HL-60 (cell line): ENCODE measurements around the gene DEFB132.
A peak's percentile ranks its signal among the peaks of the same experiment; 100 is the strongest.
"Not testable (repeated sequence)": the region's sequence is repeated elsewhere in the genome, so short reads cannot be mapped to it uniquely, and the experiment has no call there.

ENCODE experiments used
- DNase-seq, 2 experiments: peaks; one replicate each; pipeline ENCODE4 v3.0.0-alpha.2; 2010 to 2020; ENCODE audit warnings: low read depth in 1 of 2, low spot score in 1 of 2
- H3K27ac ChIP-seq: fragments of 250-450 bp; sonication (Bioruptor Pico); replicated peaks from 2 replicates; pipeline ENCODE4 v1.5.1; 2020; ENCODE audit warnings: mild to moderate bottlenecking, moderate library complexity
- H3K27me3 ChIP-seq: fragments of 250-450 bp; sonication (Bioruptor Pico); 2 replicates; pipeline ENCODE4 v1.5.1; 2021; ENCODE audit warnings: mild to moderate bottlenecking, moderate library complexity; ENCODE audit not compliant: insufficient read depth, poor library complexity, severe bottlenecking
- H3K4me3 ChIP-seq: replicated peaks from 2 replicates; pipeline ENCODE4 v1.5.1; 2011; ENCODE audit warnings: mild to moderate bottlenecking, control low read depth, low read length; ENCODE audit not compliant: insufficient read depth
- GABPA ChIP-seq: IDR thresholded peaks from 2 replicates; pipeline ENCODE4 v1.6.1; 2012; ENCODE audit warnings: low read depth
- POLR2AphosphoS5 ChIP-seq: IDR thresholded peaks from 2 replicates; pipeline ENCODE4 v1.6.1; 2012; ENCODE audit warnings: low read depth
- SPI1 ChIP-seq: IDR thresholded peaks from 2 replicates; pipeline ENCODE4 v1.6.1; 2012; ENCODE audit warnings: low read depth, mild to moderate bottlenecking, borderline replicate concordance
- TF ChIP-seq, protein P1 (sequence below): IDR thresholded peaks from one replicate; pipeline ENCODE4 v1.5.1; 2011; ENCODE audit warnings: low read length, control low read depth, inconsistent platforms; ENCODE audit not compliant: insufficient read depth
- TF ChIP-seq, protein P2 (sequence below): IDR thresholded peaks from 2 replicates; pipeline ENCODE4 v1.6.1; 2012; ENCODE audit warnings: low read depth; ENCODE audit not compliant: insufficient replicate concordance

The DEFB132 gene

DNA sequence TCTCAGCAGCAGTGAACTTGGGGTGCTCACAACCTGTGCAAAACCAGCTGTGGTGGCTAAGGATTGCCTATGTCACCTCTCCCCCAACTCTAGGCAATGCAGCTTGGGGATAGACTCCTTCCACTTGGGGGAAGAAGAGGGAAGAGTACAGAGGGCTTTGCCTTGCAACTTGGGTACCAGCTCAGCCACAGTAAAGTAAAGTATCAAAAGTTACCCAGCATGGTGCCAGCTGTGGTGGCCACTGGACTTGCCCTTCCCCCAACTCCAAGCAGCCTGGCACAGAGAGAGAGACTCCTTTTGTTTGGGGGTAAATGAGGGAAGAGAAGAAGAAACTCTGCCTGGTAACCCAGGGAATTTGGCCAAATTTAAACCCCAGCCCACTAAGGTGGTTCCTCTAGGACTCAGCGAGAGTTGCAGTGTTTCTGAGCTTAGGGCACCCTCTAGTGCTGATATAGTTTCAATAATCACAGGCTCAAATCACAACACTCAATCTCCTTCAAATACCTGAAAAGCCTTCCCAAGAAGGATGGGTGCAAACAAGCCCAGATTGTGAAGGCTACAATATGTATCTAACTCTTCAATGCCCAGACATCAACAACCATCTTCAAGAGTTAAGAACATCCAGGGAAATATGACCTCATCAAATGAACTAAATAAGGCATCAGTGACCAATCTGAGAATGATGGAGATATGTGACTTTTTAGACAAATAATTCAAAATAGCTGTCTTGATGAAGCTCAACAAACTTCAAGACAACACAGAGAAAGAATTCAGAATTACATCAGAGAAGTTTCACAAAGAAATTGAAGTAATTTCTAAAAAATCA, 38.0 kb upstream of the DEFB132 start:
- TF ChIP-seq POLR2AphosphoS5 (no peak), SPI1 (no peak), GABPA (no peak)
- TF ChIP-seq, protein P1, sequence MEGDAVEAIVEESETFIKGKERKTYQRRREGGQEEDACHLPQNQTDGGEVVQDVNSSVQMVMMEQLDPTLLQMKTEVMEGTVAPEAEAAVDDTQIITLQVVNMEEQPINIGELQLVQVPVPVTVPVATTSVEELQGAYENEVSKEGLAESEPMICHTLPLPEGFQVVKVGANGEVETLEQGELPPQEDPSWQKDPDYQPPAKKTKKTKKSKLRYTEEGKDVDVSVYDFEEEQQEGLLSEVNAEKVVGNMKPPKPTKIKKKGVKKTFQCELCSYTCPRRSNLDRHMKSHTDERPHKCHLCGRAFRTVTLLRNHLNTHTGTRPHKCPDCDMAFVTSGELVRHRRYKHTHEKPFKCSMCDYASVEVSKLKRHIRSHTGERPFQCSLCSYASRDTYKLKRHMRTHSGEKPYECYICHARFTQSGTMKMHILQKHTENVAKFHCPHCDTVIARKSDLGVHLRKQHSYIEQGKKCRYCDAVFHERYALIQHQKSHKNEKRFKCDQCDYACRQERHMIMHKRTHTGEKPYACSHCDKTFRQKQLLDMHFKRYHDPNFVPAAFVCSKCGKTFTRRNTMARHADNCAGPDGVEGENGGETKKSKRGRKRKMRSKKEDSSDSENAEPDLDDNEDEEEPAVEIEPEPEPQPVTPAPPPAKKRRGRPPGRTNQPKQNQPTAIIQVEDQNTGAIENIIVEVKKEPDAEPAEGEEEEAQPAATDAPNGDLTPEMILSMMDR: no peak
- TF ChIP-seq, protein P2, sequence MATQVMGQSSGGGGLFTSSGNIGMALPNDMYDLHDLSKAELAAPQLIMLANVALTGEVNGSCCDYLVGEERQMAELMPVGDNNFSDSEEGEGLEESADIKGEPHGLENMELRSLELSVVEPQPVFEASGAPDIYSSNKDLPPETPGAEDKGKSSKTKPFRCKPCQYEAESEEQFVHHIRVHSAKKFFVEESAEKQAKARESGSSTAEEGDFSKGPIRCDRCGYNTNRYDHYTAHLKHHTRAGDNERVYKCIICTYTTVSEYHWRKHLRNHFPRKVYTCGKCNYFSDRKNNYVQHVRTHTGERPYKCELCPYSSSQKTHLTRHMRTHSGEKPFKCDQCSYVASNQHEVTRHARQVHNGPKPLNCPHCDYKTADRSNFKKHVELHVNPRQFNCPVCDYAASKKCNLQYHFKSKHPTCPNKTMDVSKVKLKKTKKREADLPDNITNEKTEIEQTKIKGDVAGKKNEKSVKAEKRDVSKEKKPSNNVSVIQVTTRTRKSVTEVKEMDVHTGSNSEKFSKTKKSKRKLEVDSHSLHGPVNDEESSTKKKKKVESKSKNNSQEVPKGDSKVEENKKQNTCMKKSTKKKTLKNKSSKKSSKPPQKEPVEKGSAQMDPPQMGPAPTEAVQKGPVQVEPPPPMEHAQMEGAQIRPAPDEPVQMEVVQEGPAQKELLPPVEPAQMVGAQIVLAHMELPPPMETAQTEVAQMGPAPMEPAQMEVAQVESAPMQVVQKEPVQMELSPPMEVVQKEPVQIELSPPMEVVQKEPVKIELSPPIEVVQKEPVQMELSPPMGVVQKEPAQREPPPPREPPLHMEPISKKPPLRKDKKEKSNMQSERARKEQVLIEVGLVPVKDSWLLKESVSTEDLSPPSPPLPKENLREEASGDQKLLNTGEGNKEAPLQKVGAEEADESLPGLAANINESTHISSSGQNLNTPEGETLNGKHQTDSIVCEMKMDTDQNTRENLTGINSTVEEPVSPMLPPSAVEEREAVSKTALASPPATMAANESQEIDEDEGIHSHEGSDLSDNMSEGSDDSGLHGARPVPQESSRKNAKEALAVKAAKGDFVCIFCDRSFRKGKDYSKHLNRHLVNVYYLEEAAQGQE: no peak
- DNase-seq: peak in 1 of 2 experiments; percentile 19
- no peak overlapping the region for H3K4me3 ChIP-seq
- no peaks in the 10 kb centered on the region for H3K27me3 ChIP-seq
- H3K27ac ChIP-seq: no peak overlapping the region

DNA sequence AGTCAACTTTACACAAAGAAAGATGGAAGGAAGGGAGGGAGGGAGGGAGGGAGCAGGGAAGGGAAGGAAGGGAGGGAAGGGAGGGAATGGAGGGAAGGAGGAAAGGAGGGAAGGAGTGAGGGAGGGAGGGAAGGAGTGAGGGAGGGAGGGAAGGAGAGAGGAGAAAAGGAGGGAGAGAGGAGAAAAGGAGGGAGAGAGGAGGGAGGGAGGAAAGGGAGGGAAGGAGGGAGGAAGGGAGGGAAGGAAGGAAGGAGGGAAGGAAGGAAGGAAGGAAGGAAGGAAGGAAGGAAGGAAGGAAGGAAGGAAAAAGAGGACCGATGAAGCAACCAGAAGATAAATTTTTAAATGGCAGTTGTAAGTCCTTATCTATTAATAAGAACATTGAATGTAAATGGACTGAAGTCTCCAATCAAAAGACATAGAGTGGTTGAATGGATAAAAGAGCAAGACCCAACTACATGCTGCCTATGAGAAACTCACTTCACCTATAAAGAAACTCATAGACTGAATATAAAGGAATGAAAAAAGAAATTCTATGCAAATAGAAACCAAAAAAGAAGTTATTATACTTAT, 36.2 kb upstream of the DEFB132 start:
- no peak for TF ChIP-seq POLR2AphosphoS5
- no peak for TF ChIP-seq SPI1
- TF ChIP-seq, protein P1: no peak
- no peak for TF ChIP-seq GABPA
- TF ChIP-seq, protein P2: no peak
- H3K4me3 ChIP-seq: no peak overlapping the region
- no peak overlapping the region for H3K27ac ChIP-seq
- H3K27me3 ChIP-seq: no peaks in the 10 kb centered on the region
- no peak for DNase-seq

DNA sequence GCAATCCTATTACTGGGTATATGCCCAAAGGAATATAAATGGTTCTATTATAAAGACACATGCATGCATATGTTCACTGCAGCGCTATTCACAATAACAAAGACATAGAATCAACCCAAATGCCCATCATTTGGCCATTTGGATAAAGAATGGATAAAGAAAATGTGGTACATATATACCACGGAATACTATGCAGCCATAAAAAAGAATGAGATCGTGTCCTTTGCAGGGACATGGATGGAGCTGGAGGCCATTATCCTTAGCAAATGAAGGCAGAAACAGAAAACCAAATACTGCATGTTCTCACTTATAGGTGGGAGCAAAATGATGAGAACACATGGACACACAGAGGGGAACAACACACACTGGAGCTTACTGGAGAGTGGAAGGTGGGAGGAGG, 31.6 kb upstream of the DEFB132 start:
- DNase-seq, H3K4me3 ChIP-seq, H3K27me3 ChIP-seq, H3K27ac ChIP-seq: not testable (repeated sequence)

DNA sequence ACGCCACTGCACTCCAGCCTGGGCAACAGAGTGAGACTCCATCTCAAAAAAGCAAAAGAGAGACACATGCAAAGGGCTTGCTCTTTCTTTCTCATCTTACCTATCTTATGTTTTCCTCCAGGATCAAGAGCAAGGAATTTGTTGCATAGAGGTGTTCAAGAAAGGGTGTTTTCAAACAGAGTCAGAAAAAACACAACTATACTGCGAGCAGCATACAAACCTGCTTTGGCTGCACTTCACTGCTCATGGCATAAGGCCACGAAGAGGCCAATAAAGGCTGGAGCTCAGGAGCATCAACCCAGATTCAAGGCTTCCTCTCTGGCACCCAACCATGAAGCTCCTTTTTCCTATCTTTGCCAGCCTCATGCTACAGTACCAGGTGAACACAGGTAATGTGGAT, 30.6 kb upstream of the DEFB132 start, which contains the start of gene DEFB129:
TSS of gene DEFB129 (plus strand) at position 301 of the 400 bp plus-strand sequence. CDS start at position 332, 31 bp downstream.
- no peak for TF ChIP-seq POLR2AphosphoS5
- TF ChIP-seq, protein P2: no peak
- TF ChIP-seq, protein P1: no peak
- TF ChIP-seq SPI1: no peak
- TF ChIP-seq GABPA: no peak
- DNase-seq: no peak
- no peak within 1 kb of the TSS for H3K4me3 ChIP-seq
- peak within 1 kb of the TSS; percentile 65 for H3K27ac ChIP-seq
- no peaks in the 10 kb centered on the region for H3K27me3 ChIP-seq
